ENCODE results near the gene BANK1. TPM values are rescaled to one million over a fixed set of nuclear protein-coding genes. Genes with fewer than 3 reads are reported as not detected.

BANK1 gene
- total RNA-seq, 1 donor from 2014 or later: 0.14 TPM

DNA sequence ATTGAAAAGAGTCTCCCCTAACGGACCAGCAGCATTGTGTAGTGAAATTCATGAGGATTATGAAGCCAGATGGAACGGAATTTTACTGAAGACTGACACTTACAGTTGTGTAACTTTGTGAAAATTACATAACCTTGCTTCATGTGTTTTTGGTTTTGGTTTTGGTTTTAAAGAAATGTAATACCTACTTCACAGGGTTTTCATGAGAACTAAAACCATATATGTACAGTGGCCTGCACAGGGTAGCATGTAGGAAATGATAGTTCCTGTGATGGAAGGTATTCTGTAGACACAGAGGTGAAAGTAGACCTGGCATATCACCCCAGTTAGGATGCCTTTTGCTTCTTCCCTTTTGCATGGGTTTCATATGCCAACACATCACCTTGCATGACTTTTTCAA is 247.0 kb downstream of the BANK1 start:
- H3K27me3 Mint-ChIP-seq (ENCODE audit: low read depth): no peaks in the 10 kb centered on the region

DNA sequence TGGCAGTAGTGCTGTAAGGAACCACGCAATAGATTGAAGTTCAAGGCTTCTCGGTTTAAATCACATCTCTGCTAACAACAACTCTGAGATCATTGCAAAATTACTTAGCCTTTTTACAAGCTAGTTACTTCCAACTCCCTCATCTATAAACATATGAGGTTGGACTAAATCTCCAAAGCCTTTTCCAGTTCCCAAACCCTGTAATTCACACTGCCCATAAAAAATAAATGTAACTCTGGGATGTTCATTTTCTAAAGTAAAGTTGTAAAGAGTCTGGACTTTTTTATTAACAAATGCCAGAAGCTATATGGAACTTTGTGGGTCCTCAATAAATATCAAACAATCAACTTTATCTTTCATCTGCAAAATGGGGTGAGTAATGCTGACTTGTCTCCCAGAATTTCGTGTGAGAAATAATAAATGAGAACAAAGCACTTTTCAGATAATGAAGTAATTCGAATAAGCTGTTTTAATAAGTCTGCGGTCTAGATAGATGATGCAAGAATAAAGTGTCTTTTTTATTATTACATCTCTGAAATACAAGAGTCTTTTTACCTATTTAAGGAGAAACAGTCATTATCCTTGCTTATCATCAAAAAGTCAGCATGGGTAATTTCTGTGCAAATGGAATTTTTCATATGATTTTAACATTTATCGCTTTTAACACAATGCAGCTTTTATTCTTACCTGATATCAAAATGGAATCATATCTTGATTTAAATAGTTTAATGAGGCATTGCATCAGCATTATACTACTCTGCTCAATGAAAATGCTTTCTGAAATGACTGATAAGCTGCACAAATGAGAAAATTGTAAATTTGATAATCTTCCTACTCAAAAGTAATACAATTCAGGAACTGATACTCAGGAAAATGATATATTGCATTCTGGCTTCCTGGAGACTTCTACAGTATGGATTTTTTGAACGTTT is 252.6 kb downstream of the BANK1 start:
- Mint-ChIP-seq H3K27ac (no peak overlapping the region), H3K36me3 (ENCODE audit: low read depth) (no peaks in the 10 kb centered on the region), H3K27me3 (ENCODE audit: low read depth) (no peaks in the 10 kb centered on the region), H3K4me3 (ENCODE audit: low read depth) (no peak overlapping the region), H3K9me3 (no peaks in the 10 kb centered on the region), H3K4me1 (ENCODE audit: low read depth) (no peaks in the 10 kb centered on the region)
- intact Hi-C loops (cut with micrococcal nuclease): no loop called here
- no peak for DNase-seq (ENCODE audit: low spot score)

More for the DNA sequence above, 247.0 kb downstream of the BANK1 start:
- H3K36me3 Mint-ChIP-seq (ENCODE audit: low read depth): no peaks in the 10 kb centered on the region
- no peak for DNase-seq (ENCODE audit: low spot score)
- H3K4me3 Mint-ChIP-seq (ENCODE audit: low read depth): no peak overlapping the region
- intact Hi-C loops (cut with micrococcal nuclease): no loop called here
- H3K27ac Mint-ChIP-seq: no peak overlapping the region
- no peaks in the 10 kb centered on the region for H3K4me1 Mint-ChIP-seq (ENCODE audit: low read depth)
- H3K9me3 Mint-ChIP-seq: no peaks in the 10 kb centered on the region

- H3K36me3 Mint-ChIP-seq (ENCODE audit: low read depth): no peaks in the 10 kb centered on the region
- intact Hi-C loops (cut with micrococcal nuclease): no loop called here
- H3K27ac Mint-ChIP-seq: no peak overlapping the region
- H3K9me3 Mint-ChIP-seq: no peaks in the 10 kb centered on the region
- H3K4me3 Mint-ChIP-seq (ENCODE audit: low read depth): no peak overlapping the region
- peaks cover 5% of the 10 kb centered on the region for H3K27me3 Mint-ChIP-seq (ENCODE audit: low read depth)
- H3K4me1 Mint-ChIP-seq (ENCODE audit: low read depth): peaks cover under 1% of the 10 kb centered on the region
- no peak for DNase-seq (ENCODE audit: low spot score)
Observed at GRCh38 chr4:102047616-102048015, 257.1 kb downstream of the BANK1 start.

GRCh38 chr4:102055805-102056204 is 265.3 kb downstream of the BANK1 start:
- Mint-ChIP-seq H3K36me3 (ENCODE audit: low read depth) (no peaks in the 10 kb centered on the region), H3K4me1 (ENCODE audit: low read depth) (peaks cover 3% of the 10 kb centered on the region), H3K27me3 (ENCODE audit: low read depth) (peaks cover 9% of the 10 kb centered on the region), H3K4me3 (ENCODE audit: low read depth) (no peak overlapping the region), H3K9me3 (no peaks in the 10 kb centered on the region), H3K27ac (no peak overlapping the region)
- intact Hi-C loops (cut with micrococcal nuclease): no loop called here
- DNase-seq (ENCODE audit: low spot score): no peak

DNA sequence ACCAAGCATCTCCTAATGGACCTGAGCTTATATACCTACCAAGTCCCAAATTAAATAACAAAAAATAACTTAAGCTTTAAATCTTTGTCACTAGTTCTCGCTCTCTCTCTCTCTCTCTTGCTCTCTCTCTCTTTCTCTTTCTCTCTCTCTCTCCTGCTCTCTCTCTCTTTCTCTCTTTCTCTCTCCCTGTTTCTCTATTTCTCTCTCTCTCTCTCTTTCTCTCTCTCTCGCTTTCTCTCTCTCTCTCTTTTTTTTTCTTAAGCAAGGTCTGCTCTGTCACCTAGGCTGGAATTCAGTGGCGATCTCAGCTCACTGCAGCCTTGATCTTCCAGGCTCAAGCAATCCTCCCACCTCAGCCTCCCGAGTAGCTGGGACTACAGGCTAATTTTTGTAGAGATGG is 266.6 kb downstream of the BANK1 start:
- no peaks in the 10 kb centered on the region for H3K9me3 Mint-ChIP-seq
- no peak overlapping the region for H3K27ac Mint-ChIP-seq
- intact Hi-C loops (cut with micrococcal nuclease): no loop called here
- peaks cover 6% of the 10 kb centered on the region for H3K27me3 Mint-ChIP-seq (ENCODE audit: low read depth)
- no peak overlapping the region for H3K4me3 Mint-ChIP-seq (ENCODE audit: low read depth)
- H3K4me1 Mint-ChIP-seq (ENCODE audit: low read depth): peaks cover 3% of the 10 kb centered on the region
- H3K36me3 Mint-ChIP-seq (ENCODE audit: low read depth): no peaks in the 10 kb centered on the region
- DNase-seq (ENCODE audit: low spot score): no peak

GRCh38 chr4:102061133-102061532 is 270.6 kb downstream of the BANK1 start:
- peaks cover 2% of the 10 kb centered on the region for H3K27me3 Mint-ChIP-seq (ENCODE audit: low read depth)
- intact Hi-C loops (cut with micrococcal nuclease): no loop called here
- no peak for DNase-seq (ENCODE audit: low spot score)

DNA sequence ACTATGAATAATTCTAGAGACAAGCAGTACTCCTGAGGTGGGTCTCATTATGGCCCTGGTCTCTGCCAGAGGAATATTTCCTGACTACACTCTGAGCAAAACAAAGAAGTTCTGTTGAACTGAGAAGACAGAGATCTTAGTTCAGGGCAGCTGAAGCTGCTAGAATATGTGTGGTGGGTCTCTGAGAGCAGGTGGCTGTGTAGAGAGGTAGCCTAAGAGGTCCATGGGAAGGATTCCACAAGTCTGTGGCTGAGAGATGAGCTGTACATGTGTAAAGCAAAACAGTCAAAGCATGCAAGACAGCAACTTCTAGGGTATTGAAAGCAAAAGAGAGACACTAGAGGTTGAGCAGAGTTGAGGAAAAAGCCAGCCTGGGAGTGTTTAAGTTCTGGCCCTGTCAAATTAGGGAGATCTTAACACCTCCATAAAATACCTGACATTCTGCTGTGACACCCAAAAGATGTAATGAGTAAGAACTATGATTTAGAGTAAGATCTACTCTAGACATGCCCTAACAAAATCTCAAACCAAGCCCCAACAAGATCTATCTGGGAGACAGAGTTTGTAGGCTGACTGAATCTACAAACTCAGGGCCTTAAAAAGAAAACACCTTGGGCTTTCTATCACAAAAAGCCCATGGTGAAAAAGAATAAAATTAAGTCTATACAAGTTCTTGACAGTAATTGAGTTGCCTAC is 274.4 kb downstream of the BANK1 start:
- Mint-ChIP-seq H3K36me3 (ENCODE audit: low read depth) (no peaks in the 10 kb centered on the region), H3K4me3 (ENCODE audit: low read depth) (no peak overlapping the region), H3K27ac (no peak overlapping the region), H3K27me3 (ENCODE audit: low read depth) (peaks cover 5% of the 10 kb centered on the region), H3K4me1 (ENCODE audit: low read depth) (no peaks in the 10 kb centered on the region), H3K9me3 (no peaks in the 10 kb centered on the region)
- intact Hi-C loops (cut with micrococcal nuclease): no loop called here
- no peak for DNase-seq (ENCODE audit: low spot score)

More at GRCh38 chr4:102061133-102061532, 270.6 kb downstream of the BANK1 start:
- Mint-ChIP-seq H3K9me3 (no peaks in the 10 kb centered on the region), H3K27ac (no peak overlapping the region), H3K4me3 (ENCODE audit: low read depth) (no peak overlapping the region), H3K36me3 (ENCODE audit: low read depth) (no peaks in the 10 kb centered on the region), H3K4me1 (ENCODE audit: low read depth) (no peaks in the 10 kb centered on the region)

DNA sequence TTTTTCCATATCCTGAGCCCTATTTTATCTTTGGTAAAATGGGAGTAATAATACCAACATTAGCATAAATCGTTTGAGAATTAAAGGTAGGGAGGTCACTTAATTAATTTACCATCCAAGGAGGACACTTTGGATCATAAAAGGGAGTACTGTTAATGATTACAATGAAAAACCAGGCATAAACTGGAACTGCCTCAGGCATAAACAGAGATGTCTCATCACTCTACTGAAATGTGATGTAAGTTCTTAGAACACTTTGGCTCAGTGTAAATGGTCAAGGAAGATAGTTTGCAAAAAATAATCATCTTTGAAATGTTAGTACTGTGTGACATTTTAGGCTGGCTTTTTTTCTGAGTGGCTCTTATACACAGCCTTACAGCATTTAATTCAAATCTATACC is 286.1 kb downstream of the BANK1 start:
- intact Hi-C loops (cut with micrococcal nuclease): no loop called here
- no peak overlapping the region for H3K27ac Mint-ChIP-seq
- no peaks in the 10 kb centered on the region for H3K4me1 Mint-ChIP-seq (ENCODE audit: low read depth)
- H3K27me3 Mint-ChIP-seq (ENCODE audit: low read depth): peaks cover 1% of the 10 kb centered on the region
- no peaks in the 10 kb centered on the region for H3K36me3 Mint-ChIP-seq (ENCODE audit: low read depth)
- no peak for DNase-seq (ENCODE audit: low spot score)
- no peak overlapping the region for H3K4me3 Mint-ChIP-seq (ENCODE audit: low read depth)
- no peaks in the 10 kb centered on the region for H3K9me3 Mint-ChIP-seq

DNA sequence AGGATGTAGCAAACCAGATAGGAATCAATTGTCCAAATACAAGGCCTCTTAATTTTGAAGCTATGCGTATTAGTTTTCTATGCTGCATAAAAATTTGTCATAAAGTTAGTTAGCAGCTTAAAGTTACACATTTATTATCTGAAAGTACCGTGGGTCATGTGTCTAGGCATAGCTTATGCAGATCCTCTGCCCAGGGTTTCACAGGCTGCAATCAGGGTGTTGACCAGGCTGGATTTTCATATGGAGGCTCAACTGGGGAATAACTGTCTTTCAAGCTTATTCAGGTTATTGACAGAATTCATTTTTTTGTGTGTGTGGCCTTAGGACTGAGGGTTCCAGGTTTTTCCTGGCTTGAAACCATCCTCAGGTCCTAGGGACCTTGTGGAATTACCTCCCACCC is 289.7 kb downstream of the BANK1 start:
- H3K4me3 Mint-ChIP-seq (ENCODE audit: low read depth): no peak overlapping the region
- H3K27ac Mint-ChIP-seq: no peak overlapping the region
- no peaks in the 10 kb centered on the region for H3K27me3 Mint-ChIP-seq (ENCODE audit: low read depth)
- no peaks in the 10 kb centered on the region for H3K4me1 Mint-ChIP-seq (ENCODE audit: low read depth)
- H3K9me3 Mint-ChIP-seq: no peaks in the 10 kb centered on the region
- H3K36me3 Mint-ChIP-seq (ENCODE audit: low read depth): no peaks in the 10 kb centered on the region
- intact Hi-C loops (cut with micrococcal nuclease): no loop called here
- DNase-seq (ENCODE audit: low spot score): no peak

DNA sequence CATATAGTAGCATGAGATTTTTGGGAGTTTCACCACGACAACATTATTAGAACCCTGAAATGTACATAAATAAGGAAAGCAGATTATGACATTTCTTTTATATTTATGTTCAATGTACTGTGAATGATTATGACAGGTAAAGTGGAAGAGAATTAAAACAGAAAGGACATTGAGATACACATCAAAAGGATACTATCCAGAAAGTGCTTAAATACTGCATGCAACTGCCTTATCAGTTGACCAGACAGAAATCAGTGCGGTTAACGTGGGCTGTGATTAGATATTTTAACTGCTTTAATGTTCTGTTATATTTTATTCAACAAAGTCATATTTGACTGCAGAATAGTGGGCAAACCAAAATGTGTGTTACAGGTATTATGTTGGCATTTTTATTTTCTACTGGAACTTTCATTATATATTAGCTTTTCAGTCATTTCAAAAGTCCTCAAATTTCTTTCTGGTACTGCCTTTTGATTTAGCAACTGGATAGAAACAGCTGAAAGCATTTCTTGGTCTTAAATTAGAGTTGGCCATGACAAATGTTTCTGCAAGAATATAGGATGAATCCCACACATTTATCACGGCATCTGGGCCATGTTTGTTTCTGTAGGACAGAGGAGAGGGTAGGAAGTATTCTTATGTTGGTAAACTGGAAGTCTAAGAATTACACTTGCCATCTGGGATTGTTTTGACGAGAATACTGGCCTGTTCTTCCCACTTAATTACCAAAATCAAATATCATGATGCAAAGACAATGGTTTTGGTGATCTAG is 299.5 kb downstream of the BANK1 start:
- Mint-ChIP-seq H3K4me1 (ENCODE audit: low read depth) (no peaks in the 10 kb centered on the region), H3K9me3 (no peaks in the 10 kb centered on the region), H3K4me3 (ENCODE audit: low read depth) (no peak overlapping the region), H3K27ac (no peak overlapping the region), H3K27me3 (ENCODE audit: low read depth) (no peaks in the 10 kb centered on the region), H3K36me3 (ENCODE audit: low read depth) (no peaks in the 10 kb centered on the region)
- intact Hi-C loops (cut with micrococcal nuclease): no loop called here
- DNase-seq (ENCODE audit: low spot score): no peak

- Mint-ChIP-seq H3K4me3 (ENCODE audit: low read depth) (no peak overlapping the region), H3K27me3 (ENCODE audit: low read depth) (no peaks in the 10 kb centered on the region), H3K27ac (no peak overlapping the region), H3K4me1 (ENCODE audit: low read depth) (no peaks in the 10 kb centered on the region), H3K9me3 (no peaks in the 10 kb centered on the region), H3K36me3 (ENCODE audit: low read depth) (no peaks in the 10 kb centered on the region)
- intact Hi-C loops (cut with micrococcal nuclease): no loop called here
- no peak for DNase-seq (ENCODE audit: low spot score)
Observed at GRCh38 chr4:102091656-102092055, 301.1 kb downstream of the BANK1 start.

GRCh38 chr4:102094481-102094880 is 304.0 kb downstream of the BANK1 start:
- DNase-seq (ENCODE audit: low spot score): no peak
- no peak overlapping the region for H3K27ac Mint-ChIP-seq
- H3K36me3 Mint-ChIP-seq (ENCODE audit: low read depth): no peaks in the 10 kb centered on the region
- no peaks in the 10 kb centered on the region for H3K4me1 Mint-ChIP-seq (ENCODE audit: low read depth)
- H3K9me3 Mint-ChIP-seq: no peaks in the 10 kb centered on the region
- H3K4me3 Mint-ChIP-seq (ENCODE audit: low read depth): no peak overlapping the region
- intact Hi-C loops (cut with micrococcal nuclease): no loop called here
- no peaks in the 10 kb centered on the region for H3K27me3 Mint-ChIP-seq (ENCODE audit: low read depth)
